Measurements from ENCODE around the gene LRRC75A. TPM values are rescaled to one million over a fixed set of nuclear protein-coding genes. Genes with fewer than 3 reads are reported as not detected.
A peak's percentile ranks its signal among the peaks of the same experiment; 100 is the strongest.

Gene LRRC75A
- total RNA-seq, 1 donor from 2014 or later, result 2.3 TPM

GRCh38 chr17:16463358-16464302 lies 28.4 kb downstream of the LRRC75A start:
- Mint-ChIP-seq H3K27ac (ENCODE audit: unreplicated experiment) (no peak overlapping the region), H3K36me3 (ENCODE audit: low read depth) (no peaks in the 10 kb centered on the region), H3K27me3 (ENCODE audit: low read depth) (no peaks in the 10 kb centered on the region), H3K9me3 (ENCODE audit: low read depth) (no peaks in the 10 kb centered on the region), H3K4me3 (ENCODE audit: unreplicated experiment) (no peak overlapping the region), H3K4me1 (ENCODE audit: low read depth) (peaks cover 12% of the 10 kb centered on the region)
- no peak for DNase-seq (ENCODE audit: low spot score)
- TF ChIP-seq, protein P1, sequence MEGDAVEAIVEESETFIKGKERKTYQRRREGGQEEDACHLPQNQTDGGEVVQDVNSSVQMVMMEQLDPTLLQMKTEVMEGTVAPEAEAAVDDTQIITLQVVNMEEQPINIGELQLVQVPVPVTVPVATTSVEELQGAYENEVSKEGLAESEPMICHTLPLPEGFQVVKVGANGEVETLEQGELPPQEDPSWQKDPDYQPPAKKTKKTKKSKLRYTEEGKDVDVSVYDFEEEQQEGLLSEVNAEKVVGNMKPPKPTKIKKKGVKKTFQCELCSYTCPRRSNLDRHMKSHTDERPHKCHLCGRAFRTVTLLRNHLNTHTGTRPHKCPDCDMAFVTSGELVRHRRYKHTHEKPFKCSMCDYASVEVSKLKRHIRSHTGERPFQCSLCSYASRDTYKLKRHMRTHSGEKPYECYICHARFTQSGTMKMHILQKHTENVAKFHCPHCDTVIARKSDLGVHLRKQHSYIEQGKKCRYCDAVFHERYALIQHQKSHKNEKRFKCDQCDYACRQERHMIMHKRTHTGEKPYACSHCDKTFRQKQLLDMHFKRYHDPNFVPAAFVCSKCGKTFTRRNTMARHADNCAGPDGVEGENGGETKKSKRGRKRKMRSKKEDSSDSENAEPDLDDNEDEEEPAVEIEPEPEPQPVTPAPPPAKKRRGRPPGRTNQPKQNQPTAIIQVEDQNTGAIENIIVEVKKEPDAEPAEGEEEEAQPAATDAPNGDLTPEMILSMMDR (IDR thresholded peaks at IDR 0.05), result peak; percentile 64

GRCh38 chr17:16462070-16462864 lies 29.7 kb downstream of the LRRC75A start:
- no peak overlapping the region for H3K4me3 Mint-ChIP-seq (ENCODE audit: unreplicated experiment)
- no peaks in the 10 kb centered on the region for H3K36me3 Mint-ChIP-seq (ENCODE audit: low read depth)
- DNase-seq (ENCODE audit: low spot score), result no peak
- no peaks in the 10 kb centered on the region for H3K27me3 Mint-ChIP-seq (ENCODE audit: low read depth)
- TF ChIP-seq, protein P1 (IDR thresholded peaks at IDR 0.05), result no peak
- H3K4me1 Mint-ChIP-seq (ENCODE audit: low read depth), result peaks cover 12% of the 10 kb centered on the region
- no peaks in the 10 kb centered on the region for H3K9me3 Mint-ChIP-seq (ENCODE audit: low read depth)
- H3K27ac Mint-ChIP-seq (ENCODE audit: unreplicated experiment), result no peak overlapping the region

DNA sequence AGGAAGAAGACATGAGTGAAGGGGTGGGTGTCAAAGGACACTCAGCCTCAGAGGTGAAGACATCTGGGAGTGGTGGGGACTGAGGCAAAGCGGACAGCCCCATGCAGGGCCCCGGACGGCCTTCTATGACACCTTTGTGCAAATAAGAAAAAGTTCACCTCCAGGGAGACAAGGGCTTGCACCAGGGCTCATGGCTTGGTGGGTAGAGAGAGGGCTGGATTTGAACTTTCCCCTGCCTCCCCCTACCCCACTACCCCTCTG lies 30.5 kb downstream of the LRRC75A start:
- H3K36me3 Mint-ChIP-seq (ENCODE audit: low read depth), result no peaks in the 10 kb centered on the region
- no peak for DNase-seq (ENCODE audit: low spot score)
- TF ChIP-seq, protein P1 (IDR thresholded peaks at IDR 0.05), result no peak
- no peaks in the 10 kb centered on the region for H3K9me3 Mint-ChIP-seq (ENCODE audit: low read depth)
- H3K27me3 Mint-ChIP-seq (ENCODE audit: low read depth), result no peaks in the 10 kb centered on the region
- no peak overlapping the region for H3K27ac Mint-ChIP-seq (ENCODE audit: unreplicated experiment)
- no peak overlapping the region for H3K4me3 Mint-ChIP-seq (ENCODE audit: unreplicated experiment)
- H3K4me1 Mint-ChIP-seq (ENCODE audit: low read depth), result peaks cover 12% of the 10 kb centered on the region

DNA sequence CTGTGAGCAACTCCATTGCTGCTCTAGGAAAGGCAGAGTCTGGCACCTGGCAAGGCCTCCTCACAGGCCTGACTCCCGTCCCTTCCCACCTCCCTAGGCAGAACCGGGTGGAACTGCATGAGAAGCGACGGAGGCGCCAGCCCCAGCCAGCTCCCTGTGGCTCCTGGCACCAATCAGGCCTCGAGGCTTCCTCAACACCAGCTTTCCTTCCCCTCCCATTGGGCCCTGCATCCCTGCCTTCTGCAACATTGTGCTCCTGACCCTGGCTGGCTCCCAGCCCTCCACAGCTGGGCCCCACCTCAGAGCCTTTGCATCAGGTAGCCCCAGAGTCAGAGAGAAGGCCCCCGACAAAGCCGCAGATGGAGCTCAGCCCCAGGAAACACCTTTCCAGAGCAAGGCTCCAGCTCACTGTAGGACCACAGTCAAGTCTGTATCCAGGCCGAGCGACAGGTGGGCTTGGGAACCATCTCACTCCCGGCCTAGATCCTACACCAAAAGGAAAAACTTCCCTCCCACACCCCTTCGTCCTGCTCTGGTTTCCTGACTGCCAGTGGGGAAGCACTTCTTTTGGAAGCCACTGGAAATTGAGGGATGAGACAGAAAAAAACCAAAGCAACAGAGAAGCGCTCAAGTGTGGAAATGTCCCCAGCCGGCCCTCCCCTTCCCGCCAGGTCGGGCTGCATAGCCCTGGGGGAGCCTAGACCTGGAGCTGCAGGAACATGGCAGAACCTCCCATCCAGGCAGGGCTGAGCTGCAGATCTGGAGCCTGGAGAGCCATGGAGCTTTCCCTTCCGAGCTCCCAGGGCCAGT lies 31.0 kb downstream of the LRRC75A start:
- no peaks in the 10 kb centered on the region for H3K9me3 Mint-ChIP-seq (ENCODE audit: low read depth)
- H3K4me1 Mint-ChIP-seq (ENCODE audit: low read depth), result peaks cover 12% of the 10 kb centered on the region
- TF ChIP-seq, protein P1 (IDR thresholded peaks at IDR 0.05), result no peak
- no peaks in the 10 kb centered on the region for H3K36me3 Mint-ChIP-seq (ENCODE audit: low read depth)
- no peak overlapping the region for H3K27ac Mint-ChIP-seq (ENCODE audit: unreplicated experiment)
- H3K27me3 Mint-ChIP-seq (ENCODE audit: low read depth), result no peaks in the 10 kb centered on the region
- no peak for DNase-seq (ENCODE audit: low spot score)
- H3K4me3 Mint-ChIP-seq (ENCODE audit: unreplicated experiment), result no peak overlapping the region

All from chondrocyte (in vitro differentiated cells).